K562 (cell line): ENCODE data around the gene GMDS. TPM values are rescaled to one million over a fixed set of nuclear protein-coding genes. Genes with fewer than 3 reads are reported as not detected.

ENCODE experiments used
- ATAC-seq: fragments of 200-7000 bp; cut with Tn5 transposase; 3 replicates; pipeline ENCODE4 v1.9.1; 2020; ENCODE audit warnings: moderate library complexity
- BruUV-seq: library from RNA; stranded (reverse); fragments of 400-500 nt; replicated peaks from 2 replicates; lab custom pipeline; 2021; lab: Mats Ljungman, UMichigan
- CTCF ChIA-PET: fragments of 300-600 bp; formaldehyde crosslinking; extraction: SDS; loops from one replicate; lab custom pipeline; 2021; ENCODE audit warnings: low intra/inter-chr PET ratio; lab: Yijun Ruan, JAX
- POLR2A ChIA-PET: fragments of 300-600, 350-650 bp; sonication (Branson Sonifier 250); formaldehyde crosslinking; extraction: SDS; loops from one replicate; lab custom pipeline; 2021; ENCODE audit warnings: antibody characterized with exemption, inconsistent platforms; lab: Yijun Ruan, JAX
- DNase-seq, 4 experiments: peaks; one replicate each; pipeline versions ENCODE4 v3.0.0 to v3.0.0-alpha.2; 2011 to 2018; ENCODE audit warnings: low spot score in 3 of 4, mixed read lengths in 3 of 4; ENCODE audit errors: extremely low read depth in 1 of 4
- FAIRE-seq: peaks from 2 replicates; lab custom pipeline; 2011; peaks lifted over from hg19 to GRCh38; lab: Jason Lieb, UNC
- H2AFZ ChIP-seq: 2 replicates; pipeline ENCODE4 v1.6.0; 2011; ENCODE audit warnings: low read depth, low read length, control low read depth, inconsistent platforms
- H3K27ac ChIP-seq: fragments of 200-600 bp; 3 replicates; pipeline ENCODE4 v1.8.0; 2011; ENCODE audit warnings: low read depth, mild to moderate bottlenecking, control low read depth, inconsistent platforms, low read length, moderate library complexity, mixed read lengths; ENCODE audit errors: extremely low read depth
- H3K27me3 ChIP-seq, 2 experiments: fragments of 300-600 bp in 1 of 2; 2 replicates in 1 of 2; 3 replicates in 1 of 2; pipeline versions ENCODE4 v1.6.0 to v1.8.0; 2011; ENCODE audit warnings: inconsistent platforms in 2 of 2, low read length in 2 of 2, mild to moderate bottlenecking in 1 of 2, mixed read lengths in 1 of 2, moderate library complexity in 1 of 2; ENCODE audit not compliant: control insufficient read depth in 2 of 2, insufficient read depth in 2 of 2
- H3K36me3 ChIP-seq: fragments of 300-600 bp; 3 replicates; pipeline ENCODE4 v1.8.0; 2011; ENCODE audit warnings: mild to moderate bottlenecking, low read length, inconsistent platforms; ENCODE audit not compliant: control insufficient read depth, insufficient read depth
- H3K4me1 ChIP-seq, 2 experiments: fragments of 200-600 bp in 1 of 2; replicated peaks in 1 of 2; 2 replicates in 1 of 2; 3 replicates in 1 of 2; pipeline versions ENCODE4 v1.5.1 to v1.8.0; 2011; ENCODE audit warnings: inconsistent platforms in 2 of 2, low read length in 2 of 2, mild to moderate bottlenecking in 1 of 2, mixed read lengths in 1 of 2, moderate library complexity in 1 of 2; ENCODE audit not compliant: control insufficient read depth in 2 of 2, insufficient read depth in 2 of 2
- H3K4me2 ChIP-seq: 2 replicates; pipeline ENCODE4 v1.6.1; 2011; ENCODE audit warnings: low read length, control low read depth, inconsistent platforms, mixed read lengths; ENCODE audit not compliant: insufficient read depth
- H3K4me3 ChIP-seq: fragments of 200-600 bp; sonication (generic), shearing (Covaris generic); 2 replicates; pipeline ENCODE4 v1.5.1; 2016; ENCODE audit warnings: control low read depth, inconsistent platforms
- H3K79me2 ChIP-seq: fragments of 200-600 bp; 3 replicates; pipeline ENCODE4 v1.8.0; 2011; ENCODE audit warnings: low read length, inconsistent platforms; ENCODE audit not compliant: control insufficient read depth, insufficient read depth
- H3K9ac ChIP-seq, 2 experiments: 2 replicates each; pipeline versions ENCODE4 v1.6.0 to v1.6.1; 2011; ENCODE audit warnings: low read depth in 2 of 2, low read length in 2 of 2, control low read depth in 1 of 2, inconsistent platforms in 1 of 2, mild to moderate bottlenecking in 1 of 2, mixed read lengths in 1 of 2; ENCODE audit not compliant: insufficient read depth in 1 of 2
- H3K9me1 ChIP-seq: one replicate; pipeline ENCODE4 v1.6.0; 2011; ENCODE audit warnings: inconsistent platforms, mild to moderate bottlenecking, low read length, moderate library complexity; ENCODE audit not compliant: control insufficient read depth, insufficient read depth
- H3K9me3 ChIP-seq: replicated peaks from 2 replicates; pipeline ENCODE4 v1.5.1; 2011; ENCODE audit warnings: low read depth, low read length, inconsistent platforms; ENCODE audit not compliant: control insufficient read depth, insufficient read depth
- H4K20me1 ChIP-seq: replicated peaks from 2 replicates; pipeline ENCODE4 v1.6.1; 2011; ENCODE audit warnings: low read length, inconsistent platforms, mixed read lengths; ENCODE audit not compliant: control insufficient read depth, insufficient read depth
- C11orf30 ChIP-seq: fragments of 450-650 bp; IDR thresholded peaks from 2 replicates; pipeline ENCODE4 v1.6.1; 2016; ENCODE audit warnings: low read depth, mild to moderate bottlenecking
- GTF2E2 ChIP-seq: fragments of 200-800 bp; sonication (Bioruptor generic); IDR thresholded peaks from 2 replicates; pipeline ENCODE4 v1.6.1; 2016; ENCODE audit warnings: missing genetic modification characterization, missing compliant biosample characterization
- MAFF ChIP-seq: IDR thresholded peaks from 2 replicates; pipeline ENCODE4 v1.6.1; 2012; ENCODE audit warnings: low read length, improper control_type of control experiment
- MAFG ChIP-seq: fragments of 450-650 bp; conservative IDR thresholded peaks from 2 replicates; pipeline ENCODE4 v1.6.1; 2016; ENCODE audit warnings: missing genetic modification characterization, missing compliant biosample characterization
- MAFK ChIP-seq: IDR thresholded peaks from 2 replicates; pipeline ENCODE4 v1.6.1; 2011; ENCODE audit warnings: low read length, improper control_type of control experiment
- NFIX ChIP-seq: fragments of 250-450 bp; sonication (Bioruptor Pico); IDR thresholded peaks from 2 replicates; pipeline ENCODE4 v1.4.0; 2020; ENCODE audit warnings: low read depth, mild to moderate bottlenecking, moderate library complexity
- SMARCA4 ChIP-seq: fragments of 450-650 bp; IDR thresholded peaks from 2 replicates; pipeline ENCODE4 v1.6.1; 2016
- ZNF316 ChIP-seq: fragments of 450-650 bp; IDR thresholded peaks from 2 replicates; pipeline ENCODE4 v1.6.1; 2016
- WGBS: fragments of 100-300 bp; shearing (Covaris generic); methylation state at CpG from one replicate; pipeline ENCODE4 v1.1.6; 2016; ENCODE audit warnings: low coverage, mixed read lengths; ENCODE audit not compliant: insufficient coverage; ENCODE audit errors: missing lambda C conversion rate; 5-methylcytosine and 5-hydroxymethylcytosine counted together
- in situ Hi-C: fragments of 300-500 bp; cut with MboI; formaldehyde crosslinking; loops from 4 replicates; pipeline ENCODE4 v1.15.0; 2018; ENCODE audit warnings: inconsistent platforms, mixed read lengths
- intact Hi-C: fragments of 100-400 bp; cut with micrococcal nuclease; formaldehyde crosslinking; loops from 2 replicates; pipeline ENCODE4 v1.14.2; 2022
- polyA plus RNA-seq, 8 experiments: library from polyadenylated mRNA; depleted of rRNA in 4 of 8; stranded (reverse) in 5 of 8; unstranded in 3 of 8; fragments of >200 nt; fragmentation: Nextera tagmentation in 2 of 8; fragmentation: Illumina TruSeq in 1 of 8; extraction: Ambion mirVana in 2 of 8; extraction: Trizol in 1 of 8; gene quantifications; 2 replicates each; pipeline versions ENCODE4 v1.2.1 to v1.2.3, GENCODE V29; 2011 to 2014; ENCODE audit warnings: inconsistent platforms in 1 of 8, missing spikeins in 1 of 8
- total RNA-seq, 7 experiments: library from RNA; depleted of rRNA in 6 of 7; stranded (reverse); fragments of >200 nt in 6 of 7; fragmentation: Illumina TruSeq in 2 of 7; extraction: Trizol in 2 of 7; gene quantifications; 2 replicates each; pipeline versions ENCODE4 v1.2.1 to v1.2.3, GENCODE V29; 2011 to 2021; ENCODE audit warnings: low replicate concordance in 1 of 7
- TF ChIP-seq, protein P1 (sequence below): sonication (generic); formaldehyde crosslinking; IDR thresholded peaks from 2 replicates; pipeline ENCODE4 v1.8.1; 2023; ENCODE audit warnings: mild to moderate bottlenecking, missing genetic modification reagents

The GMDS gene
- total and polyA plus RNA-seq, 9 of the 15 experiments (the other 6 are each of a cell fraction or from before 2014, with no cell fraction given), result 0.48 to 31.8 (median 13.4) TPM

DNA sequence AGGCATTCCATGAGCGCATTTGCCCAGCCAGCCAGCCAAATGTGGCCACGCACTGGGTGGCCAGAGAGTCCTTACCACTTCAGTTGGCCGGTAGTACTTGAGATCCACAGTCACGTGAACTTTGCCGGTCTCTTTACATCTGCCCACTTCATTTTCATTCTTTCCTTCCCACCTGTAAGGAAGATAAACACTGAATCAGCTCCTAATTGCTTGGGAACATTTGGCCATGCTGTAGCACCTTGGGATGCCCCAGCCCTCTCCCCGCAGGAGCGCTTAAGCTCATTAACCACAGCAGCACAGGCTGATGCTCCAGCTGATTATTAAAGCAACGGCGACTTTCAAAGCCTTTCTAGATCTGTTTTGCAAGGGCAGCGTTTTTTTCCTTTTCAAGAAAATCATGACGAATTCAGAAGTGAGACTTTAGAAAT, 519.0 kb downstream of the GMDS start:
- Histone ChIP-seq H3K4me2 (no peak overlapping the region), H3K27ac (no peak overlapping the region), H2AFZ (no peak overlapping the region), H3K9me1 (no peaks in the 10 kb centered on the region), H3K9me3 (no peaks in the 10 kb centered on the region), H3K4me3 (no peak overlapping the region), H4K20me1 (no peaks in the 10 kb centered on the region), H3K9ac (no peak overlapping the region), H3K36me3 (no peaks in the 10 kb centered on the region), H3K27me3 (peaks cover 16 to 17% of the 10 kb centered on the region in 2 experiments), H3K79me2 (no peaks in the 10 kb centered on the region), H3K4me1 (no peaks in the 10 kb centered on the region; a peak in 1 of 5 replicates)
- 8% methylated on average over 11 of the region's 11 CpGs for WGBS
- DNase-seq (no peak), FAIRE-seq (no peak), ATAC-seq (no peak)
- intact Hi-C loops (no loop called here), in situ Hi-C loops (no loop called here)
- no TSS peak for BruUV-seq
- CTCF ChIA-PET, result no interaction called here
- TF ChIP-seq SMARCA4, result no peak
- peak; percentile 69 for TF ChIP-seq MAFF
- peak; percentile 66 for TF ChIP-seq ZNF316
- no peak for TF ChIP-seq NFIX (CRISPR knock-in tag)
- no peak for TF ChIP-seq GTF2E2 (tag)
- TF ChIP-seq C11orf30, result peak; percentile 45; the same call in 1 of the 2 replicates
- TF ChIP-seq MAFG (tag), result peak; percentile 47
- TF ChIP-seq, protein P1, sequence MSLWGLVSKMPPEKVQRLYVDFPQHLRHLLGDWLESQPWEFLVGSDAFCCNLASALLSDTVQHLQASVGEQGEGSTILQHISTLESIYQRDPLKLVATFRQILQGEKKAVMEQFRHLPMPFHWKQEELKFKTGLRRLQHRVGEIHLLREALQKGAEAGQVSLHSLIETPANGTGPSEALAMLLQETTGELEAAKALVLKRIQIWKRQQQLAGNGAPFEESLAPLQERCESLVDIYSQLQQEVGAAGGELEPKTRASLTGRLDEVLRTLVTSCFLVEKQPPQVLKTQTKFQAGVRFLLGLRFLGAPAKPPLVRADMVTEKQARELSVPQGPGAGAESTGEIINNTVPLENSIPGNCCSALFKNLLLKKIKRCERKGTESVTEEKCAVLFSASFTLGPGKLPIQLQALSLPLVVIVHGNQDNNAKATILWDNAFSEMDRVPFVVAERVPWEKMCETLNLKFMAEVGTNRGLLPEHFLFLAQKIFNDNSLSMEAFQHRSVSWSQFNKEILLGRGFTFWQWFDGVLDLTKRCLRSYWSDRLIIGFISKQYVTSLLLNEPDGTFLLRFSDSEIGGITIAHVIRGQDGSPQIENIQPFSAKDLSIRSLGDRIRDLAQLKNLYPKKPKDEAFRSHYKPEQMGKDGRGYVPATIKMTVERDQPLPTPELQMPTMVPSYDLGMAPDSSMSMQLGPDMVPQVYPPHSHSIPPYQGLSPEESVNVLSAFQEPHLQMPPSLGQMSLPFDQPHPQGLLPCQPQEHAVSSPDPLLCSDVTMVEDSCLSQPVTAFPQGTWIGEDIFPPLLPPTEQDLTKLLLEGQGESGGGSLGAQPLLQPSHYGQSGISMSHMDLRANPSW (CRISPR knock-in tag), result no peak
- peak; percentile 54; the same call in 1 of the 2 replicates for TF ChIP-seq MAFK
- POLR2A ChIA-PET, result interaction anchor here (1.0 kb wide), 1 partner anchor 10 kb away, joined by 3 read pairs; no protein-coding TSS in a partner anchor
